Smooth muscle cell (in vitro differentiated cells): Measurements from ENCODE around the gene RHPN2. TPM values are rescaled to one million over a fixed set of nuclear protein-coding genes. Genes with fewer than 3 reads are reported as not detected.

Source experiments
- DNase-seq: peaks from one replicate; lab custom pipeline; 2025; ENCODE audit not compliant: unreplicated experiment; lab: John Stamatoyannopoulos, UW
- H2AFZ ChIP-seq: fragments of 200-600 bp; sonication (generic); 2 replicates; pipeline ENCODE4 v1.6.0; 2016; ENCODE audit warnings: antibody characterized with exemption, low read depth, mild to moderate bottlenecking
- H3F3A ChIP-seq: fragments of 200-600 bp; sonication (generic); 2 replicates; pipeline ENCODE4 v1.6.0; 2017; ENCODE audit warnings: antibody characterized with exemption, low read depth
- H3K27ac ChIP-seq: fragments of 200-600 bp; sonication (generic); 2 replicates; pipeline ENCODE4 v1.5.1; 2016; ENCODE audit warnings: low read depth, mild to moderate bottlenecking
- H3K27me3 ChIP-seq: fragments of 200-600 bp; sonication (generic); 2 replicates; pipeline ENCODE4 v1.6.1; 2016; ENCODE audit warnings: low read depth, mild to moderate bottlenecking
- H3K36me3 ChIP-seq: fragments of 200-600 bp; sonication (generic); 2 replicates; pipeline ENCODE4 v1.5.1; 2016; ENCODE audit warnings: low read depth
- H3K4me1 ChIP-seq: fragments of 200-600 bp; sonication (generic); 2 replicates; pipeline ENCODE4 v1.5.1; 2016; ENCODE audit warnings: low read depth
- H3K4me2 ChIP-seq: fragments of 200-600 bp; sonication (generic); 2 replicates; pipeline ENCODE4 v1.6.0; 2016; ENCODE audit warnings: mild to moderate bottlenecking
- H3K4me3 ChIP-seq: fragments of 200-600 bp; sonication (generic); 2 replicates; pipeline ENCODE4 v1.5.1; 2016; ENCODE audit warnings: mild to moderate bottlenecking
- H3K79me2 ChIP-seq: fragments of 200-600 bp; sonication (generic); 2 replicates; pipeline ENCODE4 v1.6.0; 2016; ENCODE audit warnings: low read depth, mild to moderate bottlenecking
- H3K9ac ChIP-seq: fragments of 200-600 bp; sonication (generic); 2 replicates; pipeline ENCODE4 v1.6.0; 2016; ENCODE audit warnings: low read depth
- H3K9me3 ChIP-seq: fragments of 200-600 bp; sonication (generic); replicated peaks from 2 replicates; pipeline ENCODE4 v1.5.1; 2016; ENCODE audit warnings: low read depth
- H4K20me1 ChIP-seq: fragments of 200-600 bp; sonication (generic); 2 replicates; pipeline ENCODE4 v1.6.0; 2016; ENCODE audit warnings: low read depth
- WGBS: methylation state at CpG from one replicate; pipeline ENCODE4 v1.1.7; 2016; ENCODE audit warnings: low lambda C conversion rate; 5-methylcytosine and 5-hydroxymethylcytosine counted together
- polyA plus RNA-seq: library from polyadenylated mRNA; unstranded; fragments of >200 nt; fragmentation: Nextera tagmentation; extraction: Ambion mirVana; gene quantifications from 2 replicates; pipeline ENCODE4 v1.2.1, GENCODE V29; 2016
- total RNA-seq: library from RNA; depleted of rRNA; stranded (reverse); fragments of >200 nt; gene quantifications from 2 replicates; pipeline ENCODE4 v1.2.3, GENCODE V29; 2014
- TF ChIP-seq, protein P1 (sequence below): fragments of 200-600 bp; sonication (generic); IDR thresholded peaks from 2 replicates; pipeline ENCODE4 v1.5.1; 2017; ENCODE audit warnings: borderline replicate concordance, mild to moderate bottlenecking, antibody characterized with exemption; ENCODE audit not compliant: insufficient read depth, poor library complexity, severe bottlenecking

Gene RHPN2
- total and polyA plus RNA-seq, 2 experiments from 2014 or later = 1.2 to 4.9 TPM

DNA sequence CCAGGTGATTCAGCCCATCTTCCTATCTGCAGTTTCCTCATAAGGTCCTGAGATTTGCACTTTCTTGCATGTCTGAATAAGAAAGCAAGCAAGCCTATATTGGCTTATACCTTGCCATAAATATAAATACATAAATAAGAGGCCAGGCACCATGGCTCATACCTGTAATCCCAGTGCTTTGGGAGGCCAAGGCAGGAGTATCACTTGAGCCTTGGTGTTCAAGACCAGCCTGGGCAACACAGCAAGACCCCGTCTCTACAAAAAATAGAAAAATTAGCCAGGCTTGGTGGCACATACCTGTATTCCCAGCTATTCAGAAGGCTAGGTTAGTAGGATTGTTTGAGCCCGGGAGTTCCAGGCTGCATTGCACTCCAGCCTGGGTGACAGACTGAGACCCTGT lies 10.8 kb upstream of the RHPN2 start:
- H3K36me3 ChIP-seq = no peaks in the 10 kb centered on the region
- no peak overlapping the region for H3K9ac ChIP-seq
- no peak overlapping the region for H3K4me2 ChIP-seq
- TF ChIP-seq, protein P1, sequence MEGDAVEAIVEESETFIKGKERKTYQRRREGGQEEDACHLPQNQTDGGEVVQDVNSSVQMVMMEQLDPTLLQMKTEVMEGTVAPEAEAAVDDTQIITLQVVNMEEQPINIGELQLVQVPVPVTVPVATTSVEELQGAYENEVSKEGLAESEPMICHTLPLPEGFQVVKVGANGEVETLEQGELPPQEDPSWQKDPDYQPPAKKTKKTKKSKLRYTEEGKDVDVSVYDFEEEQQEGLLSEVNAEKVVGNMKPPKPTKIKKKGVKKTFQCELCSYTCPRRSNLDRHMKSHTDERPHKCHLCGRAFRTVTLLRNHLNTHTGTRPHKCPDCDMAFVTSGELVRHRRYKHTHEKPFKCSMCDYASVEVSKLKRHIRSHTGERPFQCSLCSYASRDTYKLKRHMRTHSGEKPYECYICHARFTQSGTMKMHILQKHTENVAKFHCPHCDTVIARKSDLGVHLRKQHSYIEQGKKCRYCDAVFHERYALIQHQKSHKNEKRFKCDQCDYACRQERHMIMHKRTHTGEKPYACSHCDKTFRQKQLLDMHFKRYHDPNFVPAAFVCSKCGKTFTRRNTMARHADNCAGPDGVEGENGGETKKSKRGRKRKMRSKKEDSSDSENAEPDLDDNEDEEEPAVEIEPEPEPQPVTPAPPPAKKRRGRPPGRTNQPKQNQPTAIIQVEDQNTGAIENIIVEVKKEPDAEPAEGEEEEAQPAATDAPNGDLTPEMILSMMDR = no peak
- 91% methylated on average over 2 of the region's 2 CpGs for WGBS
- H3F3A ChIP-seq = peaks cover 7% of the 10 kb centered on the region
- no peak overlapping the region for H2AFZ ChIP-seq
- H4K20me1 ChIP-seq = no peaks in the 10 kb centered on the region
- no peaks in the 10 kb centered on the region for H3K79me2 ChIP-seq
- no peak overlapping the region for H3K27ac ChIP-seq
- H3K27me3 ChIP-seq = no peaks in the 10 kb centered on the region
- no peaks in the 10 kb centered on the region for H3K9me3 ChIP-seq
- H3K4me3 ChIP-seq = no peak overlapping the region
- H3K4me1 ChIP-seq = no peaks in the 10 kb centered on the region
- no peak for DNase-seq

DNA sequence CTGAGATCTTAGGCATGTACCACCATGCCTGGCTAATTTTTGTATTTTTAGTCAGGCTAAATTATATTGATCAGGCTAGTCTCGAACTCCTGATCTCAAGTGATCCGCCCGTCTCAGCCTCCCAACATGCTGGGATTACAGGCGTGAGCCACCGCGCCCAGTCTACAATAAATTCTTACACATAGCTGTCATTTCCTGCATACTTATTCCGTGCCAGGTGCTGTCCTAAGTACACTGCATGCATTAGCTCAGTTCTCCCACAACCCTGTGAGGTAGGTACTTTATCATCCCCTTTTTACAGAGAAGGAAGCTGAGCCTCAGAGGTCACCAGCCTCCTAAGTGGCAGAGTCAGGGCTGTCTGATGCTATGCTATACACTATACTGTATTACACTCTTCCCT lies 7.2 kb upstream of the RHPN2 start:
- Histone ChIP-seq H2AFZ (no peak overlapping the region), H3K4me3 (no peak overlapping the region)
- no peak for DNase-seq

DNA sequence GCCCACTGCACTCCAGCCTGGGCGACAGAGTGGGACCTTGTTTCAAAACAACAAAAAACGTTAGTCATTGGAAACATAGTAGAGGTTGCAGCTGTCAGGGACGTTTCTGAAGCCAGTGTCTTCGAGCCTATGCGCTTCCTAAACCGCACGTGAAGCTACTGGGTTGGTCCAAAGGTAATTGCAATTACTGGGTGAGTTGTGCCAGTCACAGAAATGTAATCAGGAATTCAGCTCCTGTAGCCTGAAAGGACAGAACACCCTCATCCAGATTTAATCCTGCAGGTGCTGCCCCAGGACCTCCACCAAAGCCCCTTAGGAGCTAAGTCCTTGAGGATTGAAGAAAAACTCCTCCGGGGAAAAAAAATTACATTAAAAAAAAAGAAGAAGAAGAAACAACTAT lies 2.4 kb upstream of the RHPN2 start:
- no peak overlapping the region for H3K9ac ChIP-seq
- H3K27ac ChIP-seq = no peak overlapping the region
- H3K36me3 ChIP-seq = no peaks in the 10 kb centered on the region
- no peak overlapping the region for H3K4me3 ChIP-seq
- H2AFZ ChIP-seq = no peak overlapping the region
- H3K9me3 ChIP-seq = no peaks in the 10 kb centered on the region
- H4K20me1 ChIP-seq = no peaks in the 10 kb centered on the region
- TF ChIP-seq, protein P1 = no peak
- no peak overlapping the region for H3K4me2 ChIP-seq
- no peak for DNase-seq
- no peaks in the 10 kb centered on the region for H3K79me2 ChIP-seq
- H3K4me1 ChIP-seq = peaks cover 7% of the 10 kb centered on the region
- 87% methylated on average over 8 of the region's 8 CpGs for WGBS
- no peaks in the 10 kb centered on the region for H3F3A ChIP-seq
- peaks cover 16% of the 10 kb centered on the region for H3K27me3 ChIP-seq

More for the DNA sequence above, 7.2 kb upstream of the RHPN2 start:
- Histone ChIP-seq H3K9ac (no peak overlapping the region), H3K4me2 (no peak overlapping the region), H3K27me3 (no peaks in the 10 kb centered on the region), H4K20me1 (no peaks in the 10 kb centered on the region), H3K9me3 (no peaks in the 10 kb centered on the region), H3K4me1 (no peaks in the 10 kb centered on the region), H3F3A (no peaks in the 10 kb centered on the region), H3K79me2 (no peaks in the 10 kb centered on the region), H3K27ac (no peak overlapping the region), H3K36me3 (no peaks in the 10 kb centered on the region)
- TF ChIP-seq, protein P1 = no peak
- WGBS = 92% methylated on average over 7 of the region's 7 CpGs

DNA sequence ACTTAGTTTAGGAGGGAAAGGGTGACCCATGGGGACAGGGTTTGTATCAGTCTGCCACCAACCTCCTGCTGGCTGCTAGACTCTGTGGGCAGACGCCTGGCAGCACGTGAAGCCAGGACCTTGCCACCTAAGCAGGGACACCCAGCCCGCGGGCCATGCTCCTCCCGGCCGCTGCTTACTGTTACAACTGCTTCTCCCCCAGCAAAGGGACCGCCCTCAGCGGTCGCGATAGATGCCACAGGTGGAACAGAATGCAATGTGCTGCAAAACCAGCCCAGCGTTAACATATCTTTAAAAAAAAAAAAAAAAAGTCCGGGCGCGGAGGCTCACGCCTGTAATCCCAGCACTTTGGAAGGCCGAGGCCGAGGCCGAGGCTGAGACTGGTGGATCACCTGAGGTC lies 1.9 kb upstream of the RHPN2 start:
- peaks cover 7% of the 10 kb centered on the region for H3K4me1 ChIP-seq
- H3F3A ChIP-seq = no peaks in the 10 kb centered on the region
- H3K79me2 ChIP-seq = no peaks in the 10 kb centered on the region
- TF ChIP-seq, protein P1 = no peak
- H3K4me3 ChIP-seq = no peak overlapping the region
- no peaks in the 10 kb centered on the region for H3K9me3 ChIP-seq
- no peak for DNase-seq
- no peak overlapping the region for H2AFZ ChIP-seq
- peaks cover 16% of the 10 kb centered on the region for H3K27me3 ChIP-seq
- no peaks in the 10 kb centered on the region for H4K20me1 ChIP-seq
- WGBS = 89% methylated on average over 18 of the region's 18 CpGs
- no peak overlapping the region for H3K4me2 ChIP-seq
- no peaks in the 10 kb centered on the region for H3K36me3 ChIP-seq
- H3K9ac ChIP-seq = no peak overlapping the region
- no peak overlapping the region for H3K27ac ChIP-seq
